WTC11 (cell line): ENCODE measurements around the gene MYO9A. TPM values are rescaled to one million over a fixed set of nuclear protein-coding genes. Genes with fewer than 3 reads are reported as not detected.

Source experiments
- ATAC-seq: fragments of 200-7000 bp; cut with Tn5 transposase; 2 replicates; pipeline ENCODE4 v1.10.0; 2021; ENCODE audit warnings: mild to moderate bottlenecking, moderate library complexity
- CTCF ChIA-PET: fragments of 300-600 bp; sonication (Branson Sonifier 250); formaldehyde crosslinking; loops from one replicate; lab custom pipeline; 2021; ENCODE audit warnings: antibody characterized with exemption; lab: Charles Lee
- POLR2A ChIA-PET: fragments of 350-600 bp; sonication (Branson Sonifier 250); formaldehyde crosslinking; loops from one replicate; lab custom pipeline; 2021; ENCODE audit warnings: antibody characterized with exemption; lab: Charles Lee
- DNase-seq: peaks from one replicate; pipeline ENCODE4 v3.0.0; 2021; ENCODE audit warnings: low spot score
- H3K27ac Mint-ChIP-seq: 2 replicates; pipeline ENCODE4 v1.8.0; 2021; ENCODE audit warnings: mixed read lengths
- H3K27me3 Mint-ChIP-seq: 2 replicates; pipeline ENCODE4 v1.8.0; 2021; ENCODE audit warnings: low read depth, mild to moderate bottlenecking, moderate library complexity, mixed read lengths
- H3K36me3 Mint-ChIP-seq: 2 replicates; pipeline ENCODE4 v1.8.0; 2021; ENCODE audit warnings: mixed read lengths
- H3K4me1 Mint-ChIP-seq: 2 replicates; pipeline ENCODE4 v1.8.0; 2022; ENCODE audit warnings: mixed read lengths
- H3K4me3 Mint-ChIP-seq: 2 replicates; pipeline ENCODE4 v1.8.0; 2021; ENCODE audit warnings: mild to moderate bottlenecking, moderate library complexity, mixed read lengths
- H3K9me3 Mint-ChIP-seq: 2 replicates; pipeline ENCODE4 v1.8.0; 2021; ENCODE audit warnings: mixed read lengths
- ATF3 ChIP-seq: sonication (generic); formaldehyde crosslinking; conservative IDR thresholded peaks from 2 replicates; pipeline ENCODE4 v1.8.1; 2022; ENCODE audit warnings: mild to moderate bottlenecking, missing genetic modification reagents
- ATF6 ChIP-seq: sonication (generic); formaldehyde crosslinking; IDR thresholded peaks from 2 replicates; pipeline ENCODE4 v1.8.1; 2023; ENCODE audit warnings: mild to moderate bottlenecking, missing genetic modification reagents
- CBFB ChIP-seq: sonication (generic); formaldehyde crosslinking; IDR thresholded peaks from 2 replicates; pipeline ENCODE4 v1.8.1; 2022; ENCODE audit warnings: mild to moderate bottlenecking, low read depth, missing genetic modification reagents
- CREB1 ChIP-seq: sonication (generic); formaldehyde crosslinking; IDR thresholded peaks from 2 replicates; pipeline ENCODE4 v1.8.0; 2023; ENCODE audit warnings: mild to moderate bottlenecking, missing genetic modification reagents
- ERG ChIP-seq: fragments of 250-450 bp; sonication (Bioruptor Pico); IDR thresholded peaks from 2 replicates; pipeline ENCODE4 v1.8.0; 2021; ENCODE audit warnings: mild to moderate bottlenecking
- JUN ChIP-seq: sonication (generic); formaldehyde crosslinking; IDR thresholded peaks from 2 replicates; pipeline ENCODE4 v1.8.0; 2023; ENCODE audit warnings: mild to moderate bottlenecking, missing genetic modification reagents
- NFATC4 ChIP-seq: fragments of 250-450 bp; sonication (Bioruptor Pico); IDR thresholded peaks from 2 replicates; pipeline ENCODE4 v1.9.0; 2021; ENCODE audit warnings: mild to moderate bottlenecking
- NFYB ChIP-seq: sonication (generic); formaldehyde crosslinking; conservative IDR thresholded peaks from 2 replicates; pipeline ENCODE4 v1.8.0; 2022; ENCODE audit warnings: low read depth, missing genetic modification reagents
- PREB ChIP-seq: sonication (generic); formaldehyde crosslinking; IDR thresholded peaks from 2 replicates; pipeline ENCODE4 v1.8.1; 2022; ENCODE audit warnings: mild to moderate bottlenecking, missing genetic modification reagents, moderate library complexity, borderline replicate concordance
- RELA ChIP-seq: sonication (generic); formaldehyde crosslinking; IDR thresholded peaks from 2 replicates; pipeline ENCODE4 v1.8.1; 2022; ENCODE audit warnings: missing genetic modification reagents, mild to moderate bottlenecking, borderline replicate concordance
- SOX15 ChIP-seq: fragments of 250-450 bp; sonication (Bioruptor Pico); IDR thresholded peaks from 2 replicates; pipeline ENCODE4 v1.9.0; 2021; ENCODE audit warnings: mild to moderate bottlenecking
- SP1 ChIP-seq: sonication (generic); formaldehyde crosslinking; conservative IDR thresholded peaks from 2 replicates; pipeline ENCODE4 v1.8.1; 2022; ENCODE audit warnings: missing genetic modification reagents
- USF1 ChIP-seq: sonication (generic); formaldehyde crosslinking; IDR thresholded peaks from 2 replicates; pipeline ENCODE4 v1.8.0; 2022; ENCODE audit warnings: mild to moderate bottlenecking, missing genetic modification reagents
- USF2 ChIP-seq: sonication (generic); formaldehyde crosslinking; IDR thresholded peaks from 2 replicates; pipeline ENCODE4 v1.8.1; 2023; ENCODE audit warnings: mild to moderate bottlenecking, missing genetic modification reagents, moderate library complexity
- ZBTB21 ChIP-seq: sonication (generic); formaldehyde crosslinking; IDR thresholded peaks from 2 replicates; pipeline ENCODE4 v1.8.1; 2023; ENCODE audit warnings: mild to moderate bottlenecking, missing genetic modification reagents, borderline replicate concordance
- ZBTB43 ChIP-seq: sonication (generic); formaldehyde crosslinking; IDR thresholded peaks from 2 replicates; pipeline ENCODE4 v1.8.1; 2023; ENCODE audit warnings: mild to moderate bottlenecking, missing genetic modification reagents
- ZNF423 ChIP-seq: fragments of 250-450 bp; sonication (Bioruptor Pico); IDR thresholded peaks from 2 replicates; pipeline ENCODE4 v2.1.2; 2022; ENCODE audit warnings: mild to moderate bottlenecking, moderate library complexity
- ZNF425 ChIP-seq: fragments of 250-450 bp; sonication (Bioruptor Pico); conservative IDR thresholded peaks from 2 replicates; pipeline ENCODE4 v1.9.0; 2021; ENCODE audit warnings: mild to moderate bottlenecking
- ZNF532 ChIP-seq: fragments of 250-450 bp; sonication (Bioruptor Pico); IDR thresholded peaks from 2 replicates; pipeline ENCODE4 v1.9.0; 2021; ENCODE audit warnings: mild to moderate bottlenecking, borderline replicate concordance
- ZNF671 ChIP-seq: fragments of 250-450 bp; sonication (Bioruptor Pico); IDR thresholded peaks from 2 replicates; pipeline ENCODE4 v1.8.0; 2021; ENCODE audit warnings: mild to moderate bottlenecking
- total RNA-seq: library from RNA; stranded (reverse); gene quantifications from 3 replicates; pipeline ENCODE4 v1.2.3, GENCODE V29; 2021

Gene MYO9A
- total RNA-seq, 1 experiment from 2014 or later: 23.5 TPM

GRCh38 chr15:72154316-72154715 lies 36.4 kb upstream of the MYO9A start (continued):
- TF ChIP-seq ZNF532: no peak
- no peak for TF ChIP-seq JUN (CRISPR knock-in tag)
- TF ChIP-seq ERG: no peak
- no peak for TF ChIP-seq RELA (CRISPR knock-in tag)
- TF ChIP-seq USF1: no peak
- TF ChIP-seq, all 79 proteins: peak for 0

GRCh38 chr15:72153269-72154000 lies 35.5 kb upstream of the MYO9A start:
- Mint-ChIP-seq H3K27me3 (no peaks in the 10 kb centered on the region; the same call in 1 of the 2 replicates), H3K9me3 (peaks cover 4% of the 10 kb centered on the region; the same call in 1 of the 2 replicates), H3K27ac (no peak overlapping the region), H3K36me3 (no peaks in the 10 kb centered on the region), H3K4me1 (peaks cover 9% of the 10 kb centered on the region), H3K4me3 (no peak overlapping the region)
- no peak for DNase-seq
- TF ChIP-seq ATF3 (CRISPR knock-in tag) (no peak), ZBTB43 (CRISPR knock-in tag) (no peak), ZBTB21 (no peak), USF2 (CRISPR knock-in tag) (no peak), PREB (no peak), CREB1 (CRISPR knock-in tag) (no peak), SOX15 (CRISPR knock-in tag) (no peak), NFYB (no peak), ZNF423 (CRISPR knock-in tag) (no peak), RELA (CRISPR knock-in tag) (no peak), CBFB (CRISPR knock-in tag) (no peak), ZNF425 (CRISPR knock-in tag) (no peak), SP1 (CRISPR knock-in tag) (no peak), NFATC4 (CRISPR knock-in tag) (no peak), ZNF671 (no peak), ATF6 (CRISPR knock-in tag) (no peak)
- ChIA-PET CTCF (interaction anchor here (0.6 to 0.9 kb wide), 7 partner anchors 21 to 1651 kb away, joined by 3 to 4 read pairs (median 4); no protein-coding TSS in a partner anchor), POLR2A (no interaction called here)
- ATAC-seq: no peak
